DOHH2 (cell line): ENCODE results near the gene ATP6V0A1.
A peak's percentile ranks its signal among the peaks of the same experiment; 100 is the strongest.

ENCODE experiments used
- H3F3A ChIP-seq: fragments of 200-600 bp; sonication (generic), shearing (Covaris generic); 2 replicates; pipeline ENCODE4 v1.6.0; 2016; ENCODE audit warnings: antibody characterized with exemption, mild to moderate bottlenecking; ENCODE audit not compliant: control insufficient read depth, insufficient read depth
- H3K27ac ChIP-seq: fragments of 200-600 bp; sonication (generic); 2 replicates; pipeline ENCODE4 v1.5.1; 2014; ENCODE audit warnings: low read depth, mild to moderate bottlenecking, low read length, moderate library complexity
- H3K27me3 ChIP-seq: fragments of 200-600 bp; sonication (generic); 2 replicates; pipeline ENCODE4 v1.6.1; 2014; ENCODE audit warnings: mild to moderate bottlenecking, low read length, mixed read lengths; ENCODE audit not compliant: control insufficient read depth
- H3K36me3 ChIP-seq: fragments of 200-600 bp; sonication (generic); 2 replicates; pipeline ENCODE4 v1.6.1; 2014; ENCODE audit warnings: mild to moderate bottlenecking, low read length, moderate library complexity, mixed read lengths; ENCODE audit not compliant: control insufficient read depth
- H3K4me1 ChIP-seq: fragments of 200-600 bp; sonication (generic); 2 replicates; pipeline ENCODE4 v1.6.1; 2014; ENCODE audit warnings: mild to moderate bottlenecking, low read length, mixed read lengths; ENCODE audit not compliant: control insufficient read depth
- H3K4me2 ChIP-seq: fragments of 200-600 bp; sonication (generic); 2 replicates; pipeline ENCODE4 v1.6.0; 2014; ENCODE audit warnings: mild to moderate bottlenecking, low read length, moderate library complexity
- H3K4me3 ChIP-seq: fragments of 200-600 bp; sonication (generic); 2 replicates; pipeline ENCODE4 v1.5.1; 2014; ENCODE audit warnings: mild to moderate bottlenecking, low read length, mixed read lengths
- H3K79me2 ChIP-seq: fragments of 200-600 bp; sonication (generic); 2 replicates; pipeline ENCODE4 v1.6.1; 2014; ENCODE audit warnings: mild to moderate bottlenecking, low read length, mixed read lengths; ENCODE audit not compliant: control insufficient read depth
- H3K9me2 ChIP-seq: fragments of 200-600 bp; sonication (generic); replicated peaks from 2 replicates; pipeline ENCODE4 v1.6.1; 2014; ENCODE audit warnings: mild to moderate bottlenecking, low read length, mixed read lengths; ENCODE audit not compliant: control insufficient read depth
- H3K9me3 ChIP-seq: fragments of 200-600 bp; sonication (generic); 2 replicates; pipeline ENCODE4 v1.6.1; 2014; ENCODE audit warnings: antibody characterized with exemption, low read length, mixed read lengths; ENCODE audit not compliant: control insufficient read depth, insufficient read depth
- H4K20me1 ChIP-seq: fragments of 200-600 bp; sonication (generic); 2 replicates; pipeline ENCODE4 v1.6.0; 2014; ENCODE audit warnings: low read depth, mild to moderate bottlenecking, antibody characterized with exemption, low read length, moderate library complexity; ENCODE audit not compliant: control insufficient read depth, insufficient read depth
- CTCF ChIP-seq: fragments of 200-600 bp; sonication (generic); IDR thresholded peaks from one replicate; pipeline ENCODE4 v1.5.1; 2014; ENCODE audit warnings: antibody characterized with exemption, mild to moderate bottlenecking, low read depth, low read length; ENCODE audit not compliant: poor library complexity, severe bottlenecking
- EZH2phosphoT487 ChIP-seq: fragments of 200-600 bp; sonication (generic); IDR thresholded peaks from 2 replicates; pipeline ENCODE4 v1.6.1; 2017; ENCODE audit warnings: borderline replicate concordance, mild to moderate bottlenecking, antibody characterized with exemption, low read length, moderate library complexity, mixed read lengths

Gene ATP6V0A1

GRCh38 chr17:42559075-42559474 lies 100.4 kb downstream of the ATP6V0A1 start:
- peaks cover 37% of the 10 kb centered on the region for H3K79me2 ChIP-seq
- no peak overlapping the region for H3K4me2 ChIP-seq
- H3K9me3 ChIP-seq: no peaks in the 10 kb centered on the region
- H3K4me1 ChIP-seq: peaks cover 35% of the 10 kb centered on the region
- H3K36me3 ChIP-seq: peaks cover 22% of the 10 kb centered on the region
- H3K4me3 ChIP-seq: no peak overlapping the region
- H3K27ac ChIP-seq: no peak overlapping the region
- H3K27me3 ChIP-seq: no peaks in the 10 kb centered on the region
- no peak for TF ChIP-seq EZH2phosphoT487
- TF ChIP-seq CTCF: no peak
- H3K9me2 ChIP-seq: no peaks in the 10 kb centered on the region
- H3F3A ChIP-seq: no peaks in the 10 kb centered on the region
- H4K20me1 ChIP-seq: no peaks in the 10 kb centered on the region

GRCh38 chr17:42560246-42560645 lies 101.6 kb downstream of the ATP6V0A1 start:
- no peaks in the 10 kb centered on the region for H3F3A ChIP-seq
- no peaks in the 10 kb centered on the region for H3K9me2 ChIP-seq
- no peaks in the 10 kb centered on the region for H3K9me3 ChIP-seq
- no peak for TF ChIP-seq CTCF
- peaks cover 31% of the 10 kb centered on the region for H3K36me3 ChIP-seq
- peaks cover 29% of the 10 kb centered on the region for H3K4me1 ChIP-seq
- no peak overlapping the region for H3K4me2 ChIP-seq
- no peaks in the 10 kb centered on the region for H4K20me1 ChIP-seq
- peaks cover 33% of the 10 kb centered on the region for H3K79me2 ChIP-seq
- no peak overlapping the region for H3K4me3 ChIP-seq
- H3K27ac ChIP-seq: no peak overlapping the region
- no peaks in the 10 kb centered on the region for H3K27me3 ChIP-seq

GRCh38 chr17:42561897-42562387 lies 103.3 kb downstream of the ATP6V0A1 start, which contains the start of gene COASY:
Gene COASY (plus strand): TSS chr17:42562148. CDS start chr17:42562623, 475 bp downstream.
- Histone ChIP-seq H3K36me3 (peaks cover 46% of the 10 kb centered on the region), H3K79me2 (peaks cover 38% of the 10 kb centered on the region), H3K9me2 (no peaks in the 10 kb centered on the region), H3K27me3 (no peaks in the 10 kb centered on the region), H3F3A (peaks cover 4% of the 10 kb centered on the region; the same call in 1 of the 2 replicates), H3K4me1 (peaks cover 27% of the 10 kb centered on the region), H3K4me2 (peak within 1 kb of the TSS; percentile 73), H3K9me3 (no peaks in the 10 kb centered on the region), H3K27ac (peak within 1 kb of the TSS; percentile 58), H3K4me3 (peak within 1 kb of the TSS; percentile 88), H4K20me1 (no peaks in the 10 kb centered on the region)
- TF ChIP-seq EZH2phosphoT487 (no peak), CTCF (no peak)
